Measurements from ENCODE around the gene MTFR1L. TPM values are rescaled to one million over a fixed set of nuclear protein-coding genes. Genes with fewer than 3 reads are reported as not detected.

The MTFR1L gene
- total RNA-seq, 2 experiments from 2014 or later, result 35.3 to 43.4 TPM

- Histone ChIP-seq H4K20me1 (ENCODE audit: insufficient read depth, low read length) (no peaks in the 10 kb centered on the region), H3K9me3 (ENCODE audit: low read length) (no peaks in the 10 kb centered on the region), H3K27ac (ENCODE audit: low read depth, low read length, poor library complexity, severe bottlenecking) (no peak overlapping the region), H3K4me3 (ENCODE audit: low read depth, low read length, poor library complexity, severe bottlenecking) (no peak overlapping the region), H3K4me2 (ENCODE audit: low read length) (no peak overlapping the region), H3K9me2 (ENCODE audit: insufficient read depth, low read length) (no peaks in the 10 kb centered on the region), H3K79me2 (ENCODE audit: insufficient read depth, low read depth, low read length) (no peaks in the 10 kb centered on the region), H2AFZ (ENCODE audit: low read length) (no peak overlapping the region), H3K4me1 (ENCODE audit: insufficient read depth, low read length, poor library complexity, severe bottlenecking) (peaks cover 31% of the 10 kb centered on the region), H3K36me3 (ENCODE audit: insufficient read depth, low read length) (no peaks in the 10 kb centered on the region)
- TF ChIP-seq CTCF (conservative IDR thresholded peaks at IDR 0.05; ENCODE audit: low read length), result no peak
- no peak for TF ChIP-seq EZH2phosphoT487 (IDR thresholded peaks at IDR 0.05; ENCODE audit: borderline replicate concordance, low read depth, low read length)
- intact Hi-C loops (cut with micrococcal nuclease; ENCODE audit: unreplicated experiment), result no loop called here
- ChIA-PET CTCF (ENCODE audit: unreplicated experiment) (no interaction called here), POLR2A (interaction anchor here (0.6 kb wide), 1 partner anchor 166 kb away, joined by 3 read pairs; no protein-coding TSS in a partner anchor)
- DNase-seq (ENCODE audit: low spot score), result no peak
- BruUV-seq (replicated peaks), result no TSS peak
Observed at GRCh38 chr1:25804964-25805862, 14.5 kb upstream of the MTFR1L start.

- intact Hi-C loops (cut with micrococcal nuclease; ENCODE audit: unreplicated experiment), result no loop called here
- no peak for TF ChIP-seq EZH2phosphoT487 (IDR thresholded peaks at IDR 0.05; ENCODE audit: borderline replicate concordance, low read depth, low read length)
- TF ChIP-seq CTCF (conservative IDR thresholded peaks at IDR 0.05; ENCODE audit: low read length), result no peak
- H4K20me1 ChIP-seq (ENCODE audit: insufficient read depth, low read length), result no peaks in the 10 kb centered on the region
- ChIA-PET POLR2A (no interaction called here), CTCF (ENCODE audit: unreplicated experiment) (no interaction called here)
- no peaks in the 10 kb centered on the region for H3K9me2 ChIP-seq (ENCODE audit: insufficient read depth, low read length)
- DNase-seq (ENCODE audit: low spot score), result no peak
- H3K4me1 ChIP-seq (ENCODE audit: insufficient read depth, low read length, poor library complexity, severe bottlenecking), result peaks cover 33% of the 10 kb centered on the region
- no peaks in the 10 kb centered on the region for H3K9me3 ChIP-seq (ENCODE audit: low read length)
- no peaks in the 10 kb centered on the region for H3K36me3 ChIP-seq (ENCODE audit: insufficient read depth, low read length)
- H3K27ac ChIP-seq (ENCODE audit: low read depth, low read length, poor library complexity, severe bottlenecking), result no peak overlapping the region
- BruUV-seq (replicated peaks), result no TSS peak
- no peak overlapping the region for H3K4me3 ChIP-seq (ENCODE audit: low read depth, low read length, poor library complexity, severe bottlenecking)
- no peak overlapping the region for H2AFZ ChIP-seq (ENCODE audit: low read length)
- no peaks in the 10 kb centered on the region for H3K79me2 ChIP-seq (ENCODE audit: insufficient read depth, low read depth, low read length)
- H3K4me2 ChIP-seq (ENCODE audit: low read length), result no peak overlapping the region
Observed at GRCh38 chr1:25805863-25806225, 13.9 kb upstream of the MTFR1L start.

- H3K27ac ChIP-seq (ENCODE audit: low read depth, low read length, poor library complexity, severe bottlenecking), result no peak overlapping the region
- no peaks in the 10 kb centered on the region for H3K36me3 ChIP-seq (ENCODE audit: insufficient read depth, low read length)
- ChIA-PET CTCF (ENCODE audit: unreplicated experiment) (no interaction called here), POLR2A (no interaction called here)
- no peaks in the 10 kb centered on the region for H3K9me2 ChIP-seq (ENCODE audit: insufficient read depth, low read length)
- H2AFZ ChIP-seq (ENCODE audit: low read length), result no peak overlapping the region
- peaks cover 35% of the 10 kb centered on the region for H3K4me1 ChIP-seq (ENCODE audit: insufficient read depth, low read length, poor library complexity, severe bottlenecking)
- H3K79me2 ChIP-seq (ENCODE audit: insufficient read depth, low read depth, low read length), result no peaks in the 10 kb centered on the region
- H3K4me2 ChIP-seq (ENCODE audit: low read length), result no peak overlapping the region
- BruUV-seq (replicated peaks), result no TSS peak
- no peak for DNase-seq (ENCODE audit: low spot score)
- H3K9me3 ChIP-seq (ENCODE audit: low read length), result no peaks in the 10 kb centered on the region
- H4K20me1 ChIP-seq (ENCODE audit: insufficient read depth, low read length), result no peaks in the 10 kb centered on the region
- no peak overlapping the region for H3K4me3 ChIP-seq (ENCODE audit: low read depth, low read length, poor library complexity, severe bottlenecking)
- intact Hi-C loops (cut with micrococcal nuclease; ENCODE audit: unreplicated experiment), result no loop called here
- TF ChIP-seq EZH2phosphoT487 (IDR thresholded peaks at IDR 0.05; ENCODE audit: borderline replicate concordance, low read depth, low read length), result no peak
- no peak for TF ChIP-seq CTCF (conservative IDR thresholded peaks at IDR 0.05; ENCODE audit: low read length)
Observed at GRCh38 chr1:25806418-25806817, 13.3 kb upstream of the MTFR1L start.

Data from OCI-LY7 (cell line).